Kidney (tissue), 14 donors: Measurements from ENCODE around the gene TSPAN3. TPM values are rescaled to one million over a fixed set of nuclear protein-coding genes. Genes with fewer than 3 reads are reported as not detected.
A peak's percentile ranks its signal among the peaks of the same experiment; 100 is the strongest.

Experiments used
- DNase-seq, 5 donors: peaks; one replicate each; pipeline ENCODE4 v3.0.0-alpha.2; 2013 to 2020
- FAIRE-seq: peaks from 2 replicates; lab custom pipeline; 2012; peaks lifted over from hg19 to GRCh38; lab: Jason Lieb, UNC
- H3K27ac ChIP-seq, 2 donors: one replicate each; pipeline ENCODE4 v1.7.0; 2013; ENCODE audit warnings: low read depth in 2 of 2, low read length in 2 of 2, inconsistent platforms in 1 of 2
- H3K27me3 ChIP-seq: one replicate; pipeline ENCODE4 v1.7.1; 2013; ENCODE audit warnings: low read length, inconsistent platforms; ENCODE audit not compliant: control insufficient read depth, insufficient read depth
- H3K36me3 ChIP-seq, 3 donors: one replicate each; pipeline versions ENCODE4 v1.7.0 to v1.7.1; 2013; ENCODE audit warnings: low read length in 3 of 3, control low read depth in 1 of 3, inconsistent platforms in 1 of 3; ENCODE audit not compliant: insufficient read depth in 3 of 3, control insufficient read depth in 2 of 3
- H3K4me1 ChIP-seq, 3 donors: one replicate each; pipeline versions ENCODE4 v1.7.0 to v1.7.1; 2013; ENCODE audit warnings: low read length in 3 of 3, inconsistent platforms in 1 of 3, low read depth in 1 of 3; ENCODE audit not compliant: control insufficient read depth in 2 of 3, insufficient read depth in 2 of 3
- H3K4me3 ChIP-seq, 3 donors: one replicate each; pipeline versions ENCODE4 v1.7.0 to v1.8.1; 2013; ENCODE audit warnings: low read length in 3 of 3, control low read depth in 1 of 3, inconsistent platforms in 1 of 3
- H3K9ac ChIP-seq, 3 donors: one replicate each; pipeline versions ENCODE4 v1.7.0 to v1.7.1; 2013; ENCODE audit warnings: low read length in 3 of 3, control low read depth in 1 of 3, inconsistent platforms in 1 of 3
- H3K9me3 ChIP-seq, 3 donors: one replicate each; pipeline versions ENCODE4 v1.7.0 to v1.7.1; 2013; ENCODE audit warnings: low read length in 3 of 3, control low read depth in 1 of 3, inconsistent platforms in 1 of 3; ENCODE audit not compliant: control insufficient read depth in 2 of 3, insufficient read depth in 1 of 3
- CTCF ChIP-seq: IDR thresholded peaks from 3 replicates; pipeline ENCODE4 v1.5.1; 2012; ENCODE audit warnings: mild to moderate bottlenecking, moderate library complexity, borderline replicate concordance; ENCODE audit not compliant: insufficient read depth; ENCODE audit errors: extremely low read depth
- intact Hi-C: fragments of 100-400 bp; cut with DNase I; formaldehyde crosslinking; loops from one replicate; pipeline ENCODE4 v1.11.1; 2022
- polyA plus RNA-seq: library from polyadenylated mRNA; stranded (reverse); fragments of 350-450 nt; fragmentation: Illumina TruSeq; extraction: RNeasy Lipid Tissue Mini Kit (QIAGEN cat#74804); gene quantifications from one replicate; pipeline ENCODE4 v1.2.3, GENCODE V29; 2014; ENCODE audit warnings: low read depth, low replicate concordance; ENCODE audit not compliant: insufficient read depth
- total RNA-seq: library from RNA; stranded (reverse); fragmentation: NEBNext Ultra II Directional; extraction: Animal tissue kit (Norgen Biotek cat#: 25700); gene quantifications from one replicate; pipeline ENCODE4 v1.2.1, GENCODE V29; 2021
- donor health status: control.
- donor health status: control.
- donor health status: control.
- donor health status: control.
- donor health status: control.
- donor health status: DM: yes; HTN: yes; CAD: no.
- donor health status: Normal renal cell carcinoma (clear cell type).

TSPAN3 gene
- total and polyA plus RNA-seq, 2 donors from 2014 or later, result 245 to 273 TPM

DNA sequence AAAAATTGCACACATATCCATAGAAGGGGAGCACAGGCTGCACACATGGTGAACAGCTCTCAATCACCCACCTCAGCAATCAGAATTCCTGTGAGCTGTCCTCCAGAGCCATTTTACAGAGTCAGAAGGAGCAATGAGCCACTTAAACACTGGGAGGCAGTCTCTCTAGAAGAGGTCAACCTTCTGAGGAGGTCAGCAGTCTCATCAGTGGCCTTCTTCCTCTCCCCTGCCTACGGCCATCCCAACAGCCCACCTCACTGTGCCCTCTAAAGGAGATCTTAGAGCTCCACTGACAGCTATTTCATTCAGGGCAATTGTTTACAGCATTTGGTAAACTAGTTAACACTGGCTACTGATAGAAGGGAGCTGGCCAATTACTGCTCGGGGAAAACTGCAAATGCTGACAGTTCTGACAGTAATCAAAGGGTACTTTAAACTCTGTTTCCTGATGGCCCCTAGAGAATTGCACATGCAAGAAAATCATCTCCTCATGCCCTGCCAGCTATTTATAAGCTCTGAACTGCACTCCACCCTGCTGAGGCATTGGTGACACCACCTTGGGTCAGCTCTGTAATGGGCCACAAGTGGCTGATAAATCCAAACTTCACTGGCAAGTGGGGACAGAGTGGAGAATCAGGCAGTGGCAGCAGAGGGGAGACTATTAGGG lies 42.1 kb upstream of the TSPAN3 start:
- peaks cover 0 to 6% (median 0%) of the 10 kb centered on the region in 3 donors for H3K36me3 ChIP-seq
- no peak overlapping the region for H3K9ac ChIP-seq
- TF ChIP-seq CTCF, result no peak
- no peak overlapping the region for H3K27ac ChIP-seq
- no peak for FAIRE-seq
- H3K4me1 ChIP-seq, result no peaks in the 10 kb centered on the region
- no peaks in the 10 kb centered on the region for H3K27me3 ChIP-seq
- no peak overlapping the region for H3K4me3 ChIP-seq
- no peak for DNase-seq
- no peaks in the 10 kb centered on the region for H3K9me3 ChIP-seq
- intact Hi-C loops, result loop anchor here (10.0 kb wide), 1 partner anchor 432 kb away; no protein-coding TSS in a partner anchor

DNA sequence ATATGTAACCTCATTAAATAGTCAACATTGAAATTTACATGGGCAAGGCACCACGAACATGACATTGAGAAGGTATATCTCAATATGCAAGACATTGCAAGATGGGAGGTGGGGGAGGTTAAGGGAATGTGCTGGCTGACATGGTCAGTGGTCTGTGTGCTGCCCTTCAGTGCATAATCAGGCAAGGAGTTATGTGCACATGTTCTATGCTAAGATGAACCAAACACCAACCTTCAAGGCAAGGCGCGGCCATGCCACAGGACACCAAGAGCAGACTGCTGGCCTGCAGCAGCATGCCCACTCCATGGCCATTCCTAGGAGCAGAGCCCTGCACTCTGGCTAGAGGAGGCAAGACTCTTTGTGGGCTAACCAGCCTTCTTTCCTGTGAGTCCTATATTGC lies 40.9 kb upstream of the TSPAN3 start:
- Histone ChIP-seq H3K27me3 (no peaks in the 10 kb centered on the region), H3K27ac (no peak overlapping the region), H3K36me3 (peaks cover 0 to 6% (median 0%) of the 10 kb centered on the region in 3 donors), H3K9me3 (no peaks in the 10 kb centered on the region), H3K4me1 (peaks cover 4 to 8% (median 7%) of the 10 kb centered on the region in 3 donors), H3K4me3 (no peak overlapping the region), H3K9ac (no peak overlapping the region)
- DNase-seq, result no peak
- no peak for TF ChIP-seq CTCF
- FAIRE-seq, result no peak
- intact Hi-C loops, result loop anchor here (10.0 kb wide), 1 partner anchor 433 kb away; no protein-coding TSS in a partner anchor

- no peaks in the 10 kb centered on the region for H3K9me3 ChIP-seq
- H3K4me1 ChIP-seq, result peaks cover 5 to 10% (median 7%) of the 10 kb centered on the region in 3 donors
- no peak overlapping the region for H3K9ac ChIP-seq
- no peaks in the 10 kb centered on the region for H3K27me3 ChIP-seq
- H3K4me3 ChIP-seq, result no peak overlapping the region
- no peak overlapping the region for H3K27ac ChIP-seq
- peak; percentile 61 for TF ChIP-seq CTCF
- H3K36me3 ChIP-seq, result peaks cover 0 to 3% (median 0%) of the 10 kb centered on the region in 3 donors
- intact Hi-C loops, result no loop called here
- no peak for FAIRE-seq
- peak in 4 of 5 donors; percentile 84 to 92 (median 90) for DNase-seq
Measured at GRCh38 chr15:77107531-77108355, 36.8 kb upstream of the TSPAN3 start.
